Activated naive CD4-positive, alpha-beta T cell treated with anti-CD3 and anti-CD28 coated beads, Interleukin-2, amount 50 U/mL, for 72 hours (primary cell): Measurements from ENCODE around the gene CCNY. TPM values are rescaled to one million over a fixed set of nuclear protein-coding genes. Genes with fewer than 3 reads are reported as not detected.
"Not testable (repeated sequence)": the region's sequence is repeated elsewhere in the genome, so short reads cannot be mapped to it uniquely, and the experiment has no call there.

Source experiments
- ATAC-seq, 2 donors: fragments of 150-1000 bp; cut with Tn5 transposase; 2 replicates each; pipeline ENCODE4 v1.10.0; 2021; ENCODE audit warnings: mild to moderate bottlenecking in 2 of 2, moderate library complexity in 2 of 2
- DNase-seq, 2 donors: peaks; one replicate each; pipeline ENCODE4 v3.0.0; 2021 to 2022; ENCODE audit warnings: low spot score in 2 of 2
- H3K27ac Mint-ChIP-seq, 2 donors: one replicate each; pipeline ENCODE4 v1.8.0; 2022; ENCODE audit warnings: mild to moderate bottlenecking in 2 of 2, mixed read lengths in 2 of 2
- H3K36me3 Mint-ChIP-seq, 2 donors: one replicate each; pipeline ENCODE4 v1.8.0; 2022; ENCODE audit warnings: mixed read lengths in 2 of 2
- H3K9me3 Mint-ChIP-seq, 2 donors: one replicate each; pipeline ENCODE4 v1.8.0; 2022; ENCODE audit warnings: mixed read lengths in 2 of 2
- total RNA-seq, 2 donors: library from RNA; stranded (reverse); gene quantifications; one replicate each; pipeline ENCODE4 v1.2.3, GENCODE V29; 2022

Gene CCNY
- total RNA-seq, 2 donors from 2014 or later = 31.4 to 44.2 TPM

GRCh38 chr10:35400595-35401268 lies 64.4 kb downstream of the CCNY start:
- H3K27ac Mint-ChIP-seq = no peak overlapping the region
- DNase-seq (no peak), ATAC-seq (no peak)
- no peaks in the 10 kb centered on the region for H3K9me3 Mint-ChIP-seq
- no peaks in the 10 kb centered on the region for H3K36me3 Mint-ChIP-seq

DNA sequence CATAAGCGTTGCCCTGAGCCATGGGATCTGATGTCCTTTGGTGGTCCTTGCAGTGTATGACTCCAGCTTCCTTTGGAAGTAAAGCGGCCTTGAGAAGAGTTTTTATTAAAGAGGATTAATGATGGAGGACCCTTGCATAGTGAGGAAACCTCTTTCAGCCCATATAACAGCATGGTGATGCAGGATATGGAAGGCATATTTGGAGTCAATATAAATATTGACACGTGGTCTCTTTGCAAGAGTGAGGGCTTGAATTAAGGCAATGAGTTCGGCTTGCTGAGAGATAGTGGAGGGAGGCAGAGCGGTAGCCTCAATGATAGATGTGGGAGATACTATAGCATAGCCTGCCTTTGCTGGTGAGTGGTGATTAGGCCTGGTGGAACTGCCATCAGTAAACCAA lies 67.2 kb downstream of the CCNY start:
- not testable (repeated sequence) for H3K36me3 Mint-ChIP-seq

GRCh38 chr10:35404077-35404476 lies 67.8 kb downstream of the CCNY start:
- not testable (repeated sequence) for ATAC-seq, H3K9me3 Mint-ChIP-seq, DNase-seq, H3K27ac Mint-ChIP-seq, H3K36me3 Mint-ChIP-seq

More for the DNA sequence above, 67.2 kb downstream of the CCNY start:
- H3K27ac Mint-ChIP-seq, H3K9me3 Mint-ChIP-seq, DNase-seq, ATAC-seq: not testable (repeated sequence)

GRCh38 chr10:35406003-35406630 lies 69.8 kb downstream of the CCNY start:
- H3K27ac Mint-ChIP-seq, H3K9me3 Mint-ChIP-seq, H3K36me3 Mint-ChIP-seq, ATAC-seq, DNase-seq: not testable (repeated sequence)

DNA sequence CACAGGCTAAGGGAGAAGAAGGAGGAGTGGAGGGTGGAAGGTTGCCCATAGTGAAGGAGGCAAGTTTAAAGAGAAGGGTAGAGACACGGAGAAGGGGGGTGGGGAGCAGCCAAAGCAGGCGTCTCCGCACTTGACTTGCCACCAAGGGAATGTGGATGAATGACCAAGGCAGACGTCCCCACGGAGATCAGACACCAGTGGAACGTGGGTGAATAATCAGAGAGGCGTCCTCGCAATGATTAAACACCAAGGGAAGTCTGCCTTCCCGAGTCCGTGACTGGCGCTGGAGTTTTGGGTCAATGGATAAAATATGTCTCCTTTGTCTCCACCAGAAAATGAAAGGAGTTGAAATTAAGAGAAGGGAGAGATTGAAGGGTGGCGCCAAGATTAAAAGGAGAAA lies 71.4 kb downstream of the CCNY start:
- not testable (repeated sequence) for DNase-seq, H3K9me3 Mint-ChIP-seq, H3K27ac Mint-ChIP-seq, H3K36me3 Mint-ChIP-seq, ATAC-seq

- ATAC-seq = peak; percentile 58 to 82
- no peaks in the 10 kb centered on the region for H3K36me3 Mint-ChIP-seq
Observed at GRCh38 chr10:35409094-35409582, 72.8 kb downstream of the CCNY start.

DNA sequence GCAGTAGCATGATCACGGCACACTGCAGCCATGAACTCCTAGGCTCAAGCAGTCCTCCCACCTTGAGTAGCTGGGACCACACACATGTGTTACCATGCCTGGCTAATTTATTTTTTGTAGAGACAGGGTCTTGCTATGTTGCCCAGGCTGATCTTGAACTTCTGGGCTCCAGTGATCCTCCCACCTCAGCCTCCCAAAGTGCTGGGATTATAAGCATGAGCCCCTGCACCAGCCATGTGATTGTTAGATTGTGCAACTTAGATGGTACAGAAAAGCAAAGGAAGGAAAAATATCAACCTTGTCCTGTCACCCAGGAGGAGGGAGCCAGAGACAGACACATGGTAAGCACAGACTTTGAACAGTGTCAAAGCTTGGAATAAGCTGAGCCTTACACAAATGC lies 73.5 kb downstream of the CCNY start:
- Mint-ChIP-seq H3K27ac (no peak overlapping the region), H3K9me3 (no peaks in the 10 kb centered on the region), H3K36me3 (peaks cover 0 to 3% of the 10 kb centered on the region in 2 donors)
- no peak for ATAC-seq
- no peak for DNase-seq

More at GRCh38 chr10:35409094-35409582, 72.8 kb downstream of the CCNY start:
- peak overlapping the region in 1 of 2 donors; percentile 4 for H3K27ac Mint-ChIP-seq
- peak in 1 of 2 donors; percentile 10 for DNase-seq
- no peaks in the 10 kb centered on the region for H3K9me3 Mint-ChIP-seq

DNA sequence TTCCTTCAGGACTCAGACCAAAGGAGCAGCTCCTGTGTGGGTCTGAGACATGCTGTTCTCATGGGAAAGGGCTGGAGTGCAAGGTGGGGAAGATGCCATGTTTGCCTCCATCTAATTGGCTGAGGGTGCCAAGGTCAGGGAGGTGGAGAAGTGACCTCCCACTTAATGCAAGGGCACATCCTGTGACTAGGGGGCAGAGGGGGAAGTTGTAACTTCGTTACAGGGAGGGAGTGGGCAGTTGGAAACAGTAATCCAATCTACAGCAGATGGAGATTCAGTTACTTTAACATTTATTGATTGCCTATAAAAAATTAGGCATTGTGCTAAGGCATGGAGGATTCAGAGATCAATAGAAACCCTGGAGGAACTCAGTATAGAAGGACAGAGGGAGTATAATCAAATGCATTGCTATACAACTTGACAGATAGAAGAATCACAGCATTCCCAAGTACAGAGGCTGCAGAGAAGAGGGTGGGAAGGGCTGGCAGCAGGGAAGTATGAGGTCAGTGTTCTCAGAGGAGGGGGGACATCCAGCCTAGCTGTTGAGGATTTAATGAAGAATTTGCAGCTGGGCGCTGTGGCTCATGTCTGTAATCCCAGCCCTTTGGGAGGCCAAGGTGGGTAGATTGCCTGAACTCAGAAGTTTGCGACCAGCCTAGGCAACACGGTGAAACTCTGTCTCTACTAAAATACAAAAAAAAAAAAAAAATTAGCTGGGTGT lies 75.9 kb downstream of the CCNY start:
- ATAC-seq = no peak

GRCh38 chr10:35412900-35413491 lies 76.7 kb downstream of the CCNY start:
- no peaks in the 10 kb centered on the region for H3K9me3 Mint-ChIP-seq
- ATAC-seq (peak; percentile 61 to 79), DNase-seq (no peak)
- no peak overlapping the region for H3K27ac Mint-ChIP-seq
- peaks cover 0 to 6% of the 10 kb centered on the region in 2 donors for H3K36me3 Mint-ChIP-seq

More for the DNA sequence above, 75.9 kb downstream of the CCNY start:
- DNase-seq = no peak
- no peaks in the 10 kb centered on the region for H3K9me3 Mint-ChIP-seq
- H3K27ac Mint-ChIP-seq = no peak overlapping the region
- H3K36me3 Mint-ChIP-seq = peaks cover 0 to 6% of the 10 kb centered on the region in 2 donors

DNA sequence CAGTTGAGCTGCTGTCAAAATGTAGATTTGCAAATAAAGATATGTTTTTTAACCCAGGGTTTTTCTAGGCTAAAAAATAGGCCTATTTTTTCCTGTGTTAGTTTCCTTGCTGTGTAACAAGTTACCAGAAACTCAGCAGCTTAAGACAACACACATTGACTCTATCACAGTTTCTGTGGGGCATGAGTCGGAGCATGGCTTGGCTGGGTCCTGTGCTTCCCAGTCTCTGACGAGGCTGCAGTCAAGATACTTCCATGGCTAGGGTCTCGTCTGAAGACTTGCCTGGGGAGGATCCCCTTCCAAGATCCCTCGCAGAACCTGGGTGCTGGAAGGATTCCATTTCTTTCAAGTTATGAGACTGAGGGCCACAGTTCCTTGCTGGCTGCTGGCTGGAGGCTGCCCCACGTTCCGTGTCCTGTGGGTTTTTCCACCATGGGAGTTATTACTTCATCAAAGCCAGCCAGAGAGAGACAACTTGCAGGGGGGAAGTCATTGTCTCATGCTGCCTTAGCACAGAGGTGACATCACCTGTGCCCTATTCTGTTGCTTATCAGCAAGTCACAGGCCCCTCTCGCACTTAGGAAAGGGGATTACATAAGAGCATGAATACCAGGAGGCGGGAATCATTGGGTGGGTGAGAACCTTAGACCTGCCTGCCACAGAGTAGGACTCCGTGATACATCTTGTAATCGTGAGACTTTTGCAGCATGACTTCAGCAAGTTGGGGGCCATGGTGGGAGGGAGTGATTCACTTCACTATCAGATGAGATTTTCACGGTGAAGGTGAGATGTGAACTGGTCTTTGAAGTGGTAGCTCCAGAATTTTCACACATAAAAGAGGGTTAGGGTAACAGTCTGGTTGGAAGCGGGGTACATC lies 77.9 kb downstream of the CCNY start:
- H3K9me3 Mint-ChIP-seq = no peaks in the 10 kb centered on the region
- DNase-seq (peak in 1 of 2 donors; percentile 40), ATAC-seq (peak; percentile 79 to 80)
- H3K27ac Mint-ChIP-seq = no peak overlapping the region
- H3K36me3 Mint-ChIP-seq = peaks cover 0 to 6% of the 10 kb centered on the region in 2 donors

GRCh38 chr10:35415505-35415904 lies 79.2 kb downstream of the CCNY start:
- Mint-ChIP-seq H3K36me3 (peaks cover 0 to 6% of the 10 kb centered on the region in 2 donors), H3K27ac (no peak overlapping the region), H3K9me3 (no peaks in the 10 kb centered on the region)
- no peak for DNase-seq
- ATAC-seq = no peak

GRCh38 chr10:35416619-35417312 lies 80.5 kb downstream of the CCNY start:
- ATAC-seq (no peak), DNase-seq (no peak)
- H3K9me3 Mint-ChIP-seq = no peaks in the 10 kb centered on the region
- H3K36me3 Mint-ChIP-seq = peaks cover 0 to 6% of the 10 kb centered on the region in 2 donors
- no peak overlapping the region for H3K27ac Mint-ChIP-seq

DNA sequence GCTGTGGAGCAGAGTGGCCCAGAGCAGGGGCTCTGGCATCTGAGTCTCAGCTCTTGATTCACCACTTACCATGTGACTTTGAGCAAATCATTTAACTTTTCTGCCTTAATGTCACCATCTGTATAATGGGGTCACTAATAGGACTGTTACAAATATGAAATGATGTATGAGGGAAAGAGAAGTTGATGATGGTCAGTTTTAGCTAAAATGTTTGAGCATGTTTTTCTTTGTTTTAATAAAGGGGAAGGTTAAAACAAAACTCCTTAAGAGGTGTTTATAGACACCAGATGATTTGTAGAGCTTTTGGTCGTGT lies 81.0 kb downstream of the CCNY start:
- Mint-ChIP-seq H3K9me3 (no peaks in the 10 kb centered on the region), H3K36me3 (peaks cover 0 to 6% of the 10 kb centered on the region in 2 donors), H3K27ac (no peak overlapping the region)
- ATAC-seq (no peak), DNase-seq (no peak)

DNA sequence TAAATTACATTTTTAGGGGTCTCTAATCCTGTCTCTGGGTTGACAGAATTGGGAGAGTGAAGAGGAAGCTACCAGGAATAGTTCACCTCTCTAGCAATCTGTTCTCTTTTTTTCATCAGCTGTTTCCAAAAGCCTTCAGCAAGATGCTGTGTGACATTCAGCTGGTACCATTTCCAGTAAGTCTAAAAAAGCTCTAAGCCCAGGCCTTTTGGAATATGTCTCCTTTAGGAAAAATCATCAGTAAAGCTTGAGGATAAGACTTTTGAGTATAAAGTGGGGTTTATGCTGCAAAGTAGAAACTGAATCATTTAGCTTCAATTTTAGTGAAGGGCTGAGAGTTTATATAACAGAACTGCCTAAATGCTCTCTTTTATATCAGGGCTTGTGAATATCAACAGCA lies 81.5 kb downstream of the CCNY start:
- DNase-seq = no peak
- no peak for ATAC-seq
- no peak overlapping the region for H3K27ac Mint-ChIP-seq
- H3K36me3 Mint-ChIP-seq = peaks cover 0 to 6% of the 10 kb centered on the region in 2 donors
- H3K9me3 Mint-ChIP-seq = no peaks in the 10 kb centered on the region

DNA sequence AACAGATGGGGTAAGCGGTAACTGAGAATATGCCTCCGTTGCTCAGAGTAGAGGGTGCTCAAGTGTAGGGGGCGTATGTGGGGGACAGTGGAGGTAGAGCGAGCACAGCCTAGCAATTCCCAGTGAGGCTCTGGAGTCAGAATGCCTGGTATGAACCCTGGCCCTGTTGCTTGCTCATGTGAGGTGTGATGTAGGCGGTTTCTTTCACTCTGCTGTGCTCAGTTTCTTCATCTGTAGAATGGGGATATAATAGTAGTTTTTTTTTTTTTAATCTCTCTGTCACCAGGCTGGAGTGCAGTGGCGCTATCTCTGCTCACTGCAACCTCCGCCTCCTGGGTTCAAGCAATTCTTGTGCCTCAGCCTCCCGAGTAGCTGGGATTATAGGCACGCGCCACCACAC lies 82.3 kb downstream of the CCNY start:
- not testable (repeated sequence) for H3K9me3 Mint-ChIP-seq, ATAC-seq, DNase-seq, H3K36me3 Mint-ChIP-seq, H3K27ac Mint-ChIP-seq

DNA sequence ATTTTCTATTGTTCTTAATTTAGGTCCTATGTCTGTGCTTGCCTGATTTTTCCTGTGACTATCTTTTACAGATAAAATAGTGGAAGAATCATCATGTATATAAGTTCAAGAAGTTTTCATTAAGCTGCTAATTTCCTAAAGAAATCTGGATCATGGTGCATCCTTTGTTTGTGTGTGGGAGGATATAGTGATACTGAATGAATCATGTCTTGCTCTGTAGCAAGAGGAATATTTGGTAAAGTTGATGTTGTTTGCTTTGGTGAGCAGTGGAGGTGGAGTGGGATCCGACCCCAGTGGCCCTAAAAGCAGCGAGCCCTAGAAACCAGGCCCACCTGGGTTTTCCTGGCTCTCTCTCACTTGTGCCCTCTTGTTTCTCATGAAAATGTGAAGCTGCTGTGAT lies 83.7 kb downstream of the CCNY start:
- ATAC-seq = no peak
- no peak for DNase-seq
- Mint-ChIP-seq H3K9me3 (no peaks in the 10 kb centered on the region), H3K36me3 (peaks cover 0 to under 1% of the 10 kb centered on the region in 2 donors), H3K27ac (no peak overlapping the region)
